GM15510 (cell line): ENCODE results near the gene CTU2.

Experiments used
- POLR2A ChIP-seq: IDR thresholded peaks from 3 replicates; pipeline ENCODE4 v1.6.1; 2011; ENCODE audit warnings: borderline replicate concordance; ENCODE audit not compliant: insufficient read length; ENCODE audit errors: extremely low read depth

Gene CTU2

DNA sequence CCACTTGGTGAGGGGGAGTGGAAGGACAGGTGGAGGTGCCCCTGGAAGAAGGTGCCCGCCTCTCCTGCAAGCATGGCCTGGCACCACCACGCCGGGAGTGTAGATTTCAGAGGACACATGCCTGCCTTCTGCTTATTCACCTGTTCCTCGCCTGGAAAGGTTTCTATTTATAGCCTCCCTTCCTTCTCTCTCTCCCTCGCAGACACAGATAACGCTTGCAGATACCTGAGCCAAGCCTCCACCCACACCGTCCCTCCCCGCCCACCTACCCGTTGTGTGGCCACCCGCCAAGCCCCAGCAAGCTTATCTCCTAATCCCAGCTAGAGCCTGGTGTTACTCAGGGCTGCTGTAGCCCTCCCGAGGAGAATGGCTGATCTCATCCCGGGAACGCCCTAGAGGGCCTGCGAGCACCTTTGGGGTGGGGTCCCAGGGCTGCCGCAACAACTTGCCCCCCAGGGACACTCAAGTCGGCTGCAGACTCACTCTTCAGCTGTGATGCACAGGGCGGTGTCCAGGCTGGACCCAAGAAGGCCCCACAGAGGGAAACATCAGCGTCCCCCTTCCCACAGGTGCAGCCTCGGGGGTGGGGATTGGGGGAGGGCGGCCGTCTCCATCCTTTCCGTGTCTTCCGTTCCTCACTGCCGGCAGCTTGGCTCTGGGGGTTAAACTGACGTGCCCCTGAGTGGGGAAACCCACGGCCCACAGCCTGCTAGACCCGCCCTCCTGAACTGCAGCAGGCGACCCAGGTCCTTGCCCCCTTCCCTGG lies 18.1 kb upstream of the CTU2 start:
- TF ChIP-seq POLR2A = no peak

- no peak for TF ChIP-seq POLR2A
Measured at GRCh38 chr16:88690341-88691128, 15.8 kb upstream of the CTU2 start.

DNA sequence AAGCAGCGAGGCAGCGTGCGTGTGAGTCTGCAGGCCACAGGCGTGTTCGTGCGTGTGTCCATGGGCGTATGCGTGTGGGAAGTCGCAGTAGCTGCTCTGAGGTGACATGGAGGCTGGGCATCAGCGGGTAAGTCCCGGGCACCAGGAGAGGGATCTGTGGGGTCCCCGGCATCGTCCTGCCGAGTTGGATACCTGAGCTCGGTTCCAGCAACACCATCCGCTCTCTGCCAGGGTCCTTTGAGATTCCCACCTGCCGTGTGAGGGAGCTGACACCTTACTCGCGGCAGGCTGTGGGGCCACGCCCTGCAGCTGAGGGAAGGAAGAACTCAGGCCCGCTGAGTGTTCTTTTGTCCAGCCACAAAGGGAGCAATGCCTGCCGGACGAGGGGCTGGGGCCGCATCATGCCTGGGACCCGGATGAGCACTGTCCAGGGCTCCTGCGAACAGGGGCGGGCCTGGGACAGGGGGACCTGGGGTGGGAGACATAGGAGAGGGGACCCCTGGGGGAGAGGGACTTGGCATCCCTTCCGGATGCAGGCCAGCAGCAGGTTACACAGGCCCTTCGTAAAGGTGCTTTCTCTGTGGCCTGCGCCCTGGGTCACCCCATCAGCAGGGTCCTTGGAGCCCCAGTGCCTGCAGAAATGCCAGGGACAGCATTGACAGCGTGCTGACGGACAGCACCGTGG lies 15.0 kb upstream of the CTU2 start:
- no peak for TF ChIP-seq POLR2A

DNA sequence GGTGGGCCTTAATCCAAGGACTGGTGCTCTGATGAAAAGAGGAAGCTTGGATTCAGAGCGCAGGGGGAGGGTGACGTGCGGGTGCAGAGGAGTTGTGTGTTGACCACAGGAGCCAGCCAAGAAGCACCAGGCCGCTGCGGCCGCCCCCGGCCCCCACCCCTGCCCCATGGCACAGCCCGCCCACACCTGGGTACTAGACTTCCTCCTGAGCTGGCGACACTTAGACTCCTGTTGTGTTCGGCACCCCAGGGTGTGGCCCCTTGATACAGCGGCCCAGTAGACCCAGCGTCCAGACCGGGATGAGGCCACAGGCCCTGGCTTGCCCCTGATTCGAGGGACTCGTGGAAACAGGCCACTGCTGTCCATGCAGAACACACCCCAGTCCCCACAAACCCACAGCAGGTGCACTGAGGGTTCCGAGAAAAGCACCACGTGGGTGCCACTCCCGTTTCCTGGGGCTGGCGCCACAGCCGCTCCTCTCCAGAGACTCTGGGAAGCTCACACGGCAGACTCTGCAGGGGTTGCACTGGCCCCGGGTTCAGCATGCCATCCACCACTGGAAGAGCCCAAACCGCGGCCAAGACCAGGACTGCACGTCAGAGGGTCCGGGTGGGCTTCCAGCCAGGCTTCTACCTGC lies 14.3 kb upstream of the CTU2 start:
- no peak for TF ChIP-seq POLR2A

DNA sequence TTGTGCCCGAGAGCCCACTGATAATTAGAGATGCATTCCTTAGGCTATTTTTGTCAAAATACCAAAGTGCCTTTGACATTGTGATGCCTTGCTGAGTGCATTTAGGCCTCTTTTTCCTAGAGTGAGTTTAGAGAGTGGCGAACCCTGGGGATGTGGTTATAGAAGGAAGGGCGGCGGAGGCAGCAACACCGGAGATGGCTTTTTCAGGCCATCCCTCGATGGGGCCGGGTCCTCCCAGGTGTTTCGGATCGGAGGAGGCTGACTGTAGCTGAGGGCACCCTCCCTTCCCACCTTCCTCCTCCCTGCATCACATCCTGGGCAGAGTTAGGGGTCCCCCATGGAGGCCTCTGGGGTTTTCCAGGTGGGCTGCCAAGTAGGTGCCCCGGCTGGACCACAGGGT lies 13.4 kb upstream of the CTU2 start:
- no peak for TF ChIP-seq POLR2A

DNA sequence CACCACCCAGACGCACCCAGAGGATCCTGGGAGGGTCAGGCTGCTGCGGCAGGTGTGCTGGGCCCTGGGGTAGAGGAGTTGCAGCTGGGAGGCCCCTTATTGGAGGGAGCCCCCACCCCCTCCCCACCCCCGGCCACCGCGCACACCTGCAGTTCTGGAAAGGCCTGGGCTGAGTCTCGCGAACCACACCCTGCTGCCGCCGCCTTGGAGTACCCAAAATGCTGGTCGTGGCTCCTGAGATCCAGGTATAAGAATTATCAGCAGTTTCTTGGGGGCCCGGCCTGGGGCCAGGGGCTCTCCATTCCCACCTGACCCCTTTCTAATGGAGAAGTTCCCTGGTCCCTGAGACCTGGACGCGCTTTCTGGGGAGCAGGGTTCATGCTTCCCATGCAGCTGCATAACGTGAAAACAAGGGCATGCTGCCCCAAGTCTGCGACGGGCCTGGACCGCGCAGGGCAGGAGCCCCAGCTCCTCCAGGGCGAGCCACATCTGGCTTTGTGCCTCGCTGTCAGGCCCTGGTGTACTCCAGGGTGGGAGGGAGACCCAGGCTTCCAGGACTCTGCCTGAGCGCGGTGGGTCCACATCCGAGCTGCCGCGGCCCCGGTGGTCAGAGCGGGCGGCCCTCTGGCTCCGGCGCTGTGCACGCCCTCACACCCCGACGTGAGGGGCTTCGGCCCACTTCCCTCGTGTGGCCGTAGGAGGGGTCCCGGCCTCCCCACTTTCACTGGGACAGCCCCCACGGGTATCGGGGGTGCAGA lies 12.7 kb upstream of the CTU2 start:
- no peak for TF ChIP-seq POLR2A

DNA sequence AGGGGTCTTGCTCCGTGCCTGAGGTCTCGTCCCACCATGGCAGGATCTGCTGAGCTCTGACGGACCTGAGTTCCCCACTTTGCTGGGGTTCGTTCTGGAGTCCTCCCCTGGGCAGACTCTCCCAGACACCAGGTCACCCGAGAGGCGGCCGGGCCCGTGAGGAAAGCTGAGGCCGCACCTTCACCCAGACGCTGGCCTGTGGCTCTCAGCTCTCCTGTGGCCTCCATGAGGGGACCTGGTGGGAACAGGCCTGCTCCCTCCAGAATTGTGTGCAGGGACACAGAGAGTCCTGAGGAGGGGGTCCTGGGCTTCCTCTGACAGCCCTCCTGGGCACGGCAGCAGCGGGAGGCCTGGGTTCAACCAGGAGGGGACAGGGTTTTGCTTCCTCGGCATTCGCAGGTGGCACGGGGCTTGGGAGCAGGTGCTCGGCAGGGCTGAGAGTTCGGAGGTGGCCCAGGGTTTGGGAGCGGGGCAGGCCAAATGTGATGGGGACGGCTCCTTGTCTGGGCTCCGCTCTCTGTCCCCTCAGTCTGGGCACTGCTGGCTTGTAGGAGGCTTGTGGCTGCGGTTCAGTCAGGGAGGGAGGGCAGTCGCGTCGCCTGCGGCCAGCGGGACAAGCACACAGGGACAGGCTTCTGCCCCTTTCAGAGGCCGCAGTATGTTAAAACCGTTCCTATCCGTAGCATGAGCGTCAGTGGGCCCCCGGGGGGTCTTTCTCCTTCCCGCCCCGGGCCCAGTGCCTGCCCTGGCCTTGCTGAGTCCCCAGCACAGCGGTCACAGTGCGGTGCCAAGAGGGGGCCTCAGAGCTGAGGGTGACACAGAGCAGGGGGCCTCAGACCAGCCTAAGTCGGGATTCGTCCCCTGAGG lies 11.8 kb upstream of the CTU2 start:
- TF ChIP-seq POLR2A = no peak

DNA sequence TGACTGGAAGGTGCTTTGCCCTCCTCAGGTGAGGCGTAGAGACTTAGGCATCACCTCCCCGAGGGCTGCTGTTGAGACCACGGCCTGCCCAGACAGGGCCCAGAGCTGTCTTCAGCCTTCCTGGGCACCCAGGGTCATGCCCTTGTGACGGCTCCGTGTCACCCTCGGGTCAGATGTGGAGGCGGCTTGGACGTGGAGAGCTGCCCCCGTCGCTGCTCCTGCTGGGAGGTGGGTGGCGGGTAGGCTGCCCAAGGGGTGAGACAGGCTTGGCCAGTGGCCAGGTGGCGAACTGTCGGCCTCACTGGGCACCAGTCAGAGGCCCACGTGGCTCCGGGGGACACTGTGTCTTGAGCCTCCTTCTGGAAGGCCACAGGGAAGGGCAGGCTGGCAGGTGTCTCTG lies 11.1 kb upstream of the CTU2 start:
- TF ChIP-seq POLR2A = no peak

DNA sequence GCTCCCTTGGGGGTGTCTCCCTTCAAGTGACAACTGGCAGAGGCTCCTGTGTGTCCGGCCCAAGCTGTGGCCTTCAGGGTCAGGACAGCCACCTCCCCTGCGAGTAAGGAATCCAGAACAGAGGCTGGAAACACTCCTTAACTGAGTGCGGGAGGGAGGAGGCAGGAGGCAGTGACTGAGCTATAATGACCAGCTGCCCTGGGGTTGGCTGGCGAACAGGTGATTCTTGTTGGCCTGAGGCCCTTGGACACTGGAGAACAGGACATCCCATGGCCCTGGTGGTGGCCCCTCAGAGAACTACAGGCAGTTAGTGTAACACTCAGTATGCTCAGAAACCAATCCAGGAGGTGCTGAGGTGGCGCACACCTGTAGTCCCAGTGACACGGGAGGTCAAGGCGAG lies 10.6 kb upstream of the CTU2 start:
- TF ChIP-seq POLR2A = no peak

- TF ChIP-seq POLR2A = no peak
Measured at GRCh38 chr16:88696441-88696840, 9.9 kb upstream of the CTU2 start.

DNA sequence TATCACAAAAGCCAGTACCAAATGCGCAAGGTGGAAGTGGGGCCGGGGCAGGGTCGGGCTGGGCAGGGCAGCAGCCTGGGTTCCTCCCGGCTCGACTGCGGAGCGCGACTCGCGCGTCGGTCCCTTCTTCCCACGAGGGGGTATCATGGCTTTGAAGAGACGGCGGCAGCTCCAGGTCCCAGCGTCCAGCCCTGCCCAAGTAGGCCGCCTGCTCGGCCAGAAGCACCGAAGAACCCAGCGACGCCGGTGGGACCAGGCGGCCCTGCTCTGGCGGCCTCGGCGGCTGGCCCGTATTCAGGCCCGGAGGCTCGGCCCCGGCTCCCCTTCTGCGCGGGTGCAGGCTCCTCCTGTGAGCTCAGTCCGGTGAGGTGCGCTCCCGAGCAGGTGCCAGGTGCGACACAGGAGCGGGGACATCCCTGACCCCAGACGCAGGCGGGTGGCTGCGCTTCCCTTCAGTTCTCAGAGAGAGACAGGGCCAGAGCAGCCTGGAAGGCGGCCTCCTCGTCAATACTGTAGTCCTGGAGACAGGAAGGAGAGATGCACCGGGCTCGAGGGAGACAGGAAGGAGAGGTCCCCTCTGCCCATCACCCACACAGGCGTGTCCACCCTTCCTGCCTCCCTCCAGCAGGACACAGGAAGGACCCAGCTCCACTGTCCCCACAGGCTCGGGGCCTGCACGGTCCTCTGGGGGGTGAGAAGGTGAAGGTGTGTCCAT lies 9.0 kb upstream of the CTU2 start:
- TF ChIP-seq POLR2A = no peak

GRCh38 chr16:88697831-88698615 lies 8.3 kb upstream of the CTU2 start:
- TF ChIP-seq POLR2A = no peak
